ENCODE results near the gene TEX54. TPM values are rescaled to one million over a fixed set of nuclear protein-coding genes. Genes with fewer than 3 reads are reported as not detected.

The TEX54 gene
- total and polyA plus RNA-seq, 8 donors, result 0.65 TPM; not detected in 7

DNA sequence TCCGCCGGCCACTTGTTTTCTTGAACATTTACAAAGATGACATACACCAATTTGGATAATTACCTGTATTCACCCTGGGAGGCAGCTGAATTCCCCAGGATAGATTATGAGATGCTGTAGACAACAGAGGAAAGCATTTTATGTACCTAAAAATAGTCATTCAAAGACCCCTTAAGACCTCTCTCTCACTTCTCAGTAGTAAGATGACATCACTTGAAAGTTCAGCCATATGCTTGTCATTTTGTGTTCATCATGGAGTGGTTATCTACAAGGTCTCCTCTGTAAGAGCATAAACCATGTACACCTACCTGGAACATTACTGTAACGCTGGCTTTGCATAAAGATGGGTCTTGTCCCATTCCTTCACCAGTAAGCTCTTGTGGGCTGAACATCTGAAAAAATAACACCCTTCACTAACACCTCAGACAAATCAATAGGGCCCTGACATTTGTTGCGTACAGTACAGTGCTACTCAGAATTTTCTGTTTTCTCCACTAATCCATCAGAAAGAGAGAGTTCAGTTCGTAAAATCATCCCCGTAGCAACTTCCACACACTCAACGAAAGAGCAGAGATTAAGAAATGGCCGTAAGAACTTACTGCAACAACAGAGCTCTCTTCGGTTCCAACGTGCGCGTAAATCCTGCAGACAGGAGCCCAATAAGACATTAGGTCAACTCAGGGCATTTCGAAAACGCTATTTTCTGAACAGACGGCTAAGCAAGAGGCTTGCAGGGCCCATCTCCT is 22.4 kb upstream of the TEX54 start:
- H3K9me3 ChIP-seq, result no peaks in the 10 kb centered on the region

DNA sequence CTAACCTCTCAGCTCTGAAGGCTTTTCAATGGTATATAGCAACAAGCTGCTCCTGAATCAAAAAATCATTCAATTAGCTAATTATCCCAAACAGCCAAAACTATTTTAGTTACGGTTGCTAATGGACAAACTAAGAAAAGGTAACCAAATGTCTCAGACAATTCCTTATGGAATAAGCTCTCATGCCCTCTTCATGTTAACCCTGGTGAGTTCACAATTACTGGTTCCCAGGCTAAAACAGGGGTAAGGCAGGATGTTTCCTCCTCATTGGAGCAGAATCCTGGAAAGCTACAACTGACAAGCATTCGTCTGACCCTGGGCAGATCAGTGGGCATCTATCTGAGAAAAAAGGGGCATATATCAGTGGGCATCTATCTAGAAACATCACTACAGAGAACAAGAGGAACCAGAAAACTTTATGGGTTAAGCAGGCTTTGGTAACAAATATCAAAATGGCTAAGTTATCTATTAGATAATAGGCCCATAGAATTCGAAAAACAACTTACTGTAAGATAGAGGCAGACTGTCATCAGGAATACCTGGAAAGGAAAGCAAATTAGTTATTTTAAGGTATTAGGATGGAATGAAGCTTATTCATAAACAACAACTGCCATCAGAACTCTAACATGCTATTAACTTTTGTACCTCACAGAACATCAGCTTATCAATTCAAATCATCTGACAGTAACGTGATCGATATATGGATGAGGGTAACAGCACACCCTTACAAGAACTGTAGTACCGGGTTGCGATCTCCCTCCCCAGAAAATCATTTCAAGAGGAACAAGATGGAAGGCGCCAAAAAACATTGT is 21.6 kb upstream of the TEX54 start:
- ATAC-seq (no peak), FAIRE-seq (no peak), DNase-seq (no peak)
- H3K4me1 ChIP-seq, result peaks cover 14 to 23% (median 22%) of the 10 kb centered on the region in 3 donors
- 8 to 10% methylated on average over 8 of the region's 8 CpGs for whole genome bisulfite sequencing, 2 donors
- H3K9me3 ChIP-seq, result no peaks in the 10 kb centered on the region
- TF ChIP-seq CTCF (IDR thresholded peaks at IDR 0.05), result no peak
- intact Hi-C loops (cut with DNase I), result no loop called here
- H3K4me3 ChIP-seq, result peak overlapping the region; percentile 55 to 94 (median 74)
- peaks cover 0 to 18% (median 17%) of the 10 kb centered on the region in 3 donors for H3K36me3 ChIP-seq
- peak overlapping the region in 1 of 4 donors; percentile 89 for H3K27ac ChIP-seq
- H3K27me3 ChIP-seq, result no peaks in the 10 kb centered on the region

More for the DNA sequence above, 22.4 kb upstream of the TEX54 start:
- Histone ChIP-seq H3K36me3 (peaks cover 0 to 18% (median 17%) of the 10 kb centered on the region in 3 donors), H3K27ac (peak overlapping the region; percentile 47 to 89 (median 67)), H3K4me1 (peaks cover 14 to 23% (median 22%) of the 10 kb centered on the region in 3 donors), H3K27me3 (no peaks in the 10 kb centered on the region), H3K4me3 (peak overlapping the region; percentile 55 to 94 (median 74))
- intact Hi-C loops (cut with DNase I), result no loop called here
- DNase-seq (no peak), FAIRE-seq (no peak), ATAC-seq (peak in 1 of 4 donors; percentile 0)
- 1 to 3% methylated on average over 15 of the region's 15 CpGs for WGBS, 2 donors
- no peak for TF ChIP-seq CTCF (IDR thresholded peaks at IDR 0.05)

DNA sequence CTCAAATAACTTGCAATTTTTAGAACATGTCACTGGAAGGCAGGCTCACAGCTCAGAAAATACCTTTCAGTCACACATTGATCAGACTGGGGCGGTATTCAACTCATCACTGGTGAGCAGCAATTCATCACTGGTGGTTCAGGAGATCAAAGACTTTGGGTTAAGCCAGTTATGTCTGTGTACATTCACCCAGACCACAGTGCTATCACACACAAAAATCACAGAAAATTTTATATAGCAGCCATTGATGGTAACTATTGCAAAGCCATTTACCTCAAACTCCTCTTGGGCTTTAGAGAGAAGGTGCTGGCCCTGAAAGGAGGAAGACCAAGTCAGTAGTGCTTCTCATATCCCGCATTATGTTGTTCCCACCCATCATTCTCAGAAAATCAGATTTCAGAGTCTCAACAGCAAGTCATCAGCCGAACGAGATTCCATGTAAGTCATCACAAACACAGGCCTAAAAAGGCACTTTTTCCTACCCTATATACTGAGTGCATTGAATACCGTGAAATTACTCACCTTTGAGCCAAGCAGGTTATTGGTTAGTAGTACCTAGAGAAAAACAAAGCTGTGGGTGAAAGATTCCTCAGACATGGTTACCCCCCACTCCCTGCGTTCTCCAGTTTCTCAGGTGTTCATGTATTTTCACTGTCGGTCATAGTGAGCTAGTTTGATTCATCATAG is 20.8 kb upstream of the TEX54 start:
- no peak for FAIRE-seq
- no peak overlapping the region for H3K27ac ChIP-seq

GRCh38 chr11:62852523-62853188 is 20.0 kb upstream of the TEX54 start:
- Histone ChIP-seq H3K27ac (no peak overlapping the region), H3K36me3 (peaks cover 0 to 18% (median 17%) of the 10 kb centered on the region in 3 donors), H3K9me3 (no peaks in the 10 kb centered on the region), H3K27me3 (no peaks in the 10 kb centered on the region), H3K4me3 (no peak overlapping the region), H3K4me1 (peaks cover 14 to 23% (median 22%) of the 10 kb centered on the region in 3 donors)
- intact Hi-C loops (cut with DNase I), result no loop called here
- FAIRE-seq (no peak), DNase-seq (no peak), ATAC-seq (no peak)
- TF ChIP-seq CTCF (IDR thresholded peaks at IDR 0.05), result no peak

More for the DNA sequence above, 20.8 kb upstream of the TEX54 start:
- H3K4me1 ChIP-seq, result peaks cover 14 to 23% (median 22%) of the 10 kb centered on the region in 3 donors
- no peak for TF ChIP-seq CTCF (IDR thresholded peaks at IDR 0.05)
- no peaks in the 10 kb centered on the region for H3K27me3 ChIP-seq
- no peaks in the 10 kb centered on the region for H3K9me3 ChIP-seq
- no peak for ATAC-seq
- intact Hi-C loops (cut with DNase I), result no loop called here
- peak overlapping the region in 2 of 4 donors; percentile 58 to 94 for H3K4me3 ChIP-seq
- no peak for DNase-seq
- peaks cover 0 to 18% (median 17%) of the 10 kb centered on the region in 3 donors for H3K36me3 ChIP-seq
- 57 to 58% methylated on average over 7 of the region's 7 CpGs for WGBS, 2 donors
